ENCODE data around the gene CGREF1.

The CGREF1 gene, protein sequence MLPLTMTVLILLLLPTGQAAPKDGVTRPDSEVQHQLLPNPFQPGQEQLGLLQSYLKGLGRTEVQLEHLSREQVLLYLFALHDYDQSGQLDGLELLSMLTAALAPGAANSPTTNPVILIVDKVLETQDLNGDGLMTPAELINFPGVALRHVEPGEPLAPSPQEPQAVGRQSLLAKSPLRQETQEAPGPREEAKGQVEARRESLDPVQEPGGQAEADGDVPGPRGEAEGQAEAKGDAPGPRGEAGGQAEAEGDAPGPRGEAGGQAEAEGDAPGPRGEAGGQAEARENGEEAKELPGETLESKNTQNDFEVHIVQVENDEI

DNA sequence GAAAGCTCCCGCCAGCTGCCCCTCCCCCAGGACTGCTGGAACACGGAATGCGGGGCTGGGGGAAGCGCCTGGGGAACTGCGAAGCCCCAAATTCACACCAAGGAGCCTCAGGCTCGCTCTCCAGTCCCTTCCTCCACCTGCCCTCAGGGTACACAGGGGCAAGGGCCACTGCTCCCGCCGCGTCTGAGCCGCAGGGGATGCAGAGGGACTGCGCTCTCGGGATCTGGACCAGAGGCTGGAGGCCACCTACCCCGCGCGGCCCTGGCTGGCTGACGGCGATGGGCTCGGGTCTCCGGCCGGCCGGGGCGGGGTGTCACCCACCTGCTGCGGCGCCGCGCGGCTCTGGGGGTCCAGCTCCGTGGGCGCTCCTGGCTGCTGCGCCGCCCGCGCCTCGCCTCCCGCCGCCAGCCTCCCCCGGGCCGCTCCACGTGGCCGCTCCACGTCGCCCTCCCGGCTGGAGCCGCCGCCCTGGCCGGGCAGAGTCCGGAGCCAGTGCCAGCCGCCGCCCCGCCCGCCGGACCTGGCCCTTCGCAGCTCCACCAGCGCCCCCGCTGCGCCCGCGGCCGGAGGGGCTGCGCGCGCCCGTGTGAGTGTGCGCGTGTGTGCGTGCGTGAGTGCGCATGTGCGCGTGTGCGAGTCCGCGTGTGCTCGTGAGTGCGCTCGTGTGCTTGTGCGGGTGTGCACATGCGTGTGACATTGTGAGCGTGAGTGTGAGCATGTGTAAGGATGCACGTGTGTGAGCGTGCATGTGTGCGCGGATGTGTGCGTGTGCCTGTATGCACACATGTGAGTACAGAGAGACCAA is at the start of gene CGREF1:
TSS of gene CGREF1 (minus strand) at position 604 of the 805 bp plus-strand sequence. CDS start 14,762 bp downstream, outside the sequence.
- DNase-seq = no peak

- no peak for DNase-seq
These were observed 46.2 kb upstream of the CGREF1 start for GRCh38 chr2:27164960-27165763.

DNA sequence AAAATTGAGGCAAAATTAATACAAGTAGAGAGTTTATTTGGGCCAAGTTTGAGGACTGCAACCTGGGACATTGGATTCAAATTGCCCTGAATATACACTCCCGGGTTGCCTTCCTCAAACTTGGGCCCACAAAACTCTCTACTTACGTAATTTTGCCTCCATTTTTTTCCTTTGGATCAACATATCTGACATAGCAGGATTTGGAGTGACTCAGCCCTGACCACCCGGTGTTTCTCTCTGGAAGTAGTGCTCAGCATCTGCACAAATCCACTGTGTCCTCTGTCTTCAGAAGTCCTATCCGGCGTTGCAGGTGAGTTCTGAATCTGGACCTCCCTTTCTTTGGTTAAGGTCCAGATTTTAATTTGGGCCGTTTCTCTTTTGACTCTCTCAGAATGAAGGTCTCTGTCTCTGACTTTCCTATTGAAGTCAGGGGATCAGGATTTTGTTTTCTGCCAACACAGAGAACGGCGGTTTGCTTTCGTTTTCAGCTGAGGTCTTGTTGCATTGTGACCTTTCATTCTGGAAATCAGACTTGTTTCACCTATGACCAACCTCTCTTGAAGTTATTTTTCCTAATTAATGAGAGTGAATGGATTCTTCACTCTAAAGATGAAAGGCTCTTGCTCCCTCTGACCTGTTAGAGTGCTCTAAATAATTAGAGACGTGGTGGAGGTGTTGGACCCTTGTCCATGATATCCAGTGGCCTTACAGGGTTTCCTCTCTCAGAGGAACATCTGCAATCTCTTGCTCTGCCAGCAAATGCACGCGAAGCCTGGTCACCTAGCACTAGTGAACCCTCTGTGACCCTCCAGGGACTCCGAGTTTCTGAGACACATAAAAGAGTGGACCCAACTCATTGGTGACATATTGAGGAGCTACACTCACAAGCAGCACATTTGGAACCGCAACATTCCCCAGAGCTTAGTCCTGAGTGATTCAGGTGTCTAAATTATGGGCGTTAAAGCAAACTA is 43.5 kb upstream of the CGREF1 start:
- no peak for DNase-seq

DNA sequence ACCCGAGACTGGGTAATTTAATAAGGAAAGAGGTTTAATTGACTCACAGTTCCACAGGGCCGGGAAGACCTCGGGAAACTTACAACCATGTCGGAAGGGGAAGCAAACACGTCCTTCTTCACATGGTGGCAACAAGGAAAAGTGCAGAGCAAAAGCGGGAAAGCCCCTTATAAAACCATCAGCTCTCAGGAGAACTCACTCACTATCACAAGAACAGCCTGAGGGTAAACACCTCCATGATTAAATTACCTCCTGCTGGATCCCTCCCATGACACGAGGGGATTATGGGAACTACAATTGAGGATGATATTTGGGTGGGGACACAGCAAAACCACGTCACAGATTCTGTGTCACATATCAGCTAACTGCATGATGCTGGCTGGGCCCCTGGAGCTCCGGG is 41.3 kb upstream of the CGREF1 start:
- no peak for DNase-seq

GRCh38 chr2:27159271-27159670 is 40.3 kb upstream of the CGREF1 start:
- no peak for DNase-seq

DNA sequence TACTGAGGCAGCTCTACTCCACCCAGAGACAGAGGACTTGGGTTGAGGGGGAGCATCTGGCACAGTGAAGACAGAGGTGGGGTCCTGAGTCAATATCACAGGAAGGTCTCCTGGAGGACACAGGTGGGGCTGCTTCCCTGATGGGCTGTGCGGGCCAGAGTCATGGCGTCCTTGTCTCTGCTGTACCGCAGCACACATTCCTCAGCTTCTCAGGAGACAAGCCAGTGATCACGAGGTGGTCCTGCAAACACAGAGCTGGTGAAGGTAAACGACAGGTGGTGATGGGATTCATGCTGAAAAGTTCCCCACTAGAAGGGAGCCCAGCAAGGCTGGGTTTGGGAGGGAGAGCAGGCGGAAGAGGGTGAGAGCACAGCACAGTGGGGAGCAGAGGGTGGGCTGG is 39.5 kb upstream of the CGREF1 start:
- DNase-seq = no peak

- DNase-seq = no peak
These were observed 36.2 kb upstream of the CGREF1 start for GRCh38 chr2:27155069-27155520.

GRCh38 chr2:27154488-27154887 is 35.6 kb upstream of the CGREF1 start:
- DNase-seq = no peak

- DNase-seq = no peak
These were observed 34.0 kb upstream of the CGREF1 start for GRCh38 chr2:27152796-27153464.

DNA sequence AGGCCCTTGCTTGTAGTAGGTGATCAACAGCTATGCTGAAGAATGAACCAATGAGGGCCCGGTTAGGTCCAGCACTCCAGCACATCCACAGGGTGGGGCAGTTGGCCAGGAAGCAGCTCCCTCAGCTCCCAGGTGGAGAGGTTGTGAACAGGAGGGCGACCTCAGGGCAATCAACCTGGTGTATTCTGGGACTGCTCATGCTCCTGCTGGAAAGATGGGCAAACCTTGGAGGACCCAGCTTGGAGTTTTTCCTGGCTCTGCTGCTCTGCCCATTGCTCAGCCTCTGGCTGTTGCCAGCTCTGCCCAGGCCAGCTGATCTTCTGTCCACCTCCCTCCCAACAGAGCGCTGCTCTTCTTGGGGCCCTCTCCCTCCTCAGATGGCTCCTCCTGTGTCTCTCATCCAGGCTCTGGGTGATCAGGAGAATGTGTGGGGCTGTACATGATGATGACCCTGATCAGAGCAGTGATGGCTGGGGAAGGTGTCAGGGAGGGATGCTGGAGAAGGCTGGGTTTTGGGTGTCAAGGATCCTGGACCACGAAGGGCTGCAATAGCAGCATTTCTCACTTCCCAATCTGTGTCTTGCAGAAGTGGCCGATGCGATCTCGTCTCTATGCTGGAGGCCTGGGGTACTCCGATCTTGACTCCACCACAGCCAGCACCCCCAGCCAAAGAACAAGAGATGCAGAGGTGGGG is 33.3 kb upstream of the CGREF1 start:
- DNase-seq = no peak

DNA sequence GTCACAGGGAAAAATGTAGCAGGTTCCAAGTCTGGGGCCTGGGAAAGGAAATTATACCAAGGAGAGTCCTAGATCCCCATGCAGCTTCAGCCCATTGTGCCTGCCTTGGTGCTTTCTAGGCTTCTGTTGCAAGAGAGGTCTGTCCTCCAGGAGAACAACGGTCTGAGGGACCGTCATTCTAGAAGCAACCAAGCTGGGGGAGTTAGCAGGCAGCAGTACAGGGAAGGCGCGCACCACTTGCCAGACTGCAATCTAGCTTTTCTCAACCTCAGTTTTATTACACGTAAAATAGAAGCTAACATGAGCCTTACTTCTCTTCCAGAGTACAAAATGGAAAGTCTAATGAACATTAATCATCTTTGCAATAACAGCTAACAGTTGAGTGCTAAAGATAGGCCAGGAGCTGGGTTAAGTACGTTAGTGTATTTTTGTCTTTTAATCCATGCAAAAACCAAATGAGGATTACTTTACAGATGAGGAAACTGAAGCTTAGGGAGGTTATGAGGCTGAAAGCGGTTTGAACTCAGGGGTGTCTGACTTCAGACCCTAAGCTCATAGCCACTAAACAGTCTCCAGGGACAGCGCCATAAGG is 31.8 kb upstream of the CGREF1 start:
- no peak for DNase-seq

DNA sequence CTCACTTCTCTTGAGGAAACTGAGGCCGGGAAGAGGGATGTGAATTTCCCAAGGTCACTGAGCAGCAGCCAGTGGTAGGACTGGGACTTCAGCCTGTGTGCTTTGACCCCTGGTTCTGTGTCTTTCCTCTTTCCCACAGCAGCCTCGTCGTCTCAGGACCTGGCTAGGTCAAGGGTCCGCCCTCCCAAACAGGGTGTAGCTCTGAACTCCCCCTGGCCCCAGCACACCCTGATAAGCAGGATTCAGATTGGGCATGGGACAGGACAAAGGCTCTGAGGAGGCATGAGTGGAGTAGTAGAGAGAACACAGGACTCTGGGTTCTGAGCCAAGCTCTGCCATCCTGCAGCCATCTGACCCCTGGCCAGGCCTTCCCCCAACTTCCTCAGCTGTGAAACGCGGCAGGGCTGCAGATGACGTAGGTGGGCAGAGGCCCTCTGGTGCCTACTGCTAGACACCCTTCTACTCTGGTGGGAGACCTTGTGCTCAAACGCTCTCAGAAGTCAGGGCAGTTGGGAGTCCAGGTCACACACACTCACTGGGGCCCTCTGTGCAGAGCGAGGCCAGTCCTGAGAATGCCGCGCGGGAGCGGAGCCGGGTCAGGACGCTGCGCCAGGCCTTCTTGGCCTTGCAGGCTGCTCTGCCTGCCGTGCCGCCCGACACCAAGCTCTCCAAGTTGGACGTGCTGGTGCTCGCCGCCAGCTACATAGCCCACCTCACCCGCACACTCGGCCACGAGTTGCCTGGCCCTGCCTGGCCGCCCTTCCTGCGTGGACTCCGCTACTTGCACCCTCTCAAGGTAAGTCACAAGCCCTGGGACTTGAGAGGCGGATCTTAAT is 30.9 kb upstream of the CGREF1 start:
- DNase-seq = no peak

DNA sequence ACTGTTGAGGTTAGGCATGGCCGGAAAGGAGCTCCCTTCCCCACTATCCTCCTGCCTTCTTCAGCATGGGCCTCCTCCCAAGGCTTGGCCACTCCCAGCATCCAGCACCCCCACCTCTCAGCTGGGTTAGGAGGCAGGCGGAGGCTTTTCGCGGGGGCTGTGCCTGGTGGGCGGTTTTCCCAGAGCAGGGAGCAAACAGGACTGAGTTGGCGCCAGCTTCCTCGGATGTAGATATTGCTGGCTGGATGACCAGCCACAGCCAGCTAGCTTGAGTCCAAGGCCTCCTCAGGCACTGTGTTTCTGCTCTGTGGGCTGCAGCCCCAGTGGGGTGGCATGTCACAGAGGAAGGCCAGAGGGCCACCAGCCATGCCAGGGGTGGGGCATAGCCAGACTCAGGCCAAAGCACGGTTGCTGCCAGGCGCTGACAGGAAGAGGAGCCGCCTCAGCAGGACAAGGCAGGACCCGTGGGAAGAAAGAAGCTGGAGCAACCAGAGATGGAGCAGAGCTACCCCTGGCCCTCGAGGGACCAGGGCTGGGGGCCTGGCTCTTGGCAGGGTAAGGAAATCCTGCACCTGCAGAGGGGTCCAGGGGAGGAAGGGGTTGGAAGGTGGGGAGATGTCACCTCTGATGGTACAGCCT is 30.0 kb upstream of the CGREF1 start, which contains the start of gene TCF23:
TSS of gene TCF23 (plus strand) at position 204 of the 639 bp plus-strand sequence. CDS start at position 334, 130 bp downstream.
- no peak for DNase-seq

- no peak for DNase-seq
These were observed 29.0 kb upstream of the CGREF1 start for GRCh38 chr2:27147935-27148334.

- no peak for DNase-seq
These were observed 26.8 kb upstream of the CGREF1 start for GRCh38 chr2:27145682-27146081.

- no peak for DNase-seq
These were observed 24.4 kb upstream of the CGREF1 start for GRCh38 chr2:27143285-27143684.

DNA sequence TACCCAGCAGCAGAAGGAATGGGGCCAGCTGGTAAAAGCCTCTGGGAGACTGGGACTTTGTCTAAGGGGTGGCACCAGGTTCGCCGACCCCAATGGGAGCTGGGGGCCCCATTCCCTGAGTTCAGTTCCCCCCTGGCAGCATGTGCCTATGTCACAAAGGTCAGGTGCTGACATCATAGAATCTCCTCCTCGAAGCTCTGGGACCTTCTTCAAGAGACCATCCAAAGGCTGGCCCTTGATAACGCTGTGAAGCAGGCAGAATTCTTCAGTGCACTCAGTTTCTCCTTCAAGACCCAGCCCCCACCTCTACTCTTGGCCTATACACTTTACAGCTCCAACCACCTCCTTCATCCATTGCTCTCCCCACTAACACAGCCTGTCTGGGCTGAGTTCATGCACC is 20.4 kb upstream of the CGREF1 start, which contains the start of gene PRR30:
TSS of gene PRR30 (minus strand) at position 101 of the 400 bp plus-strand sequence. CDS start 1,081 bp downstream, outside the sequence.
- DNase-seq = no peak

DNA sequence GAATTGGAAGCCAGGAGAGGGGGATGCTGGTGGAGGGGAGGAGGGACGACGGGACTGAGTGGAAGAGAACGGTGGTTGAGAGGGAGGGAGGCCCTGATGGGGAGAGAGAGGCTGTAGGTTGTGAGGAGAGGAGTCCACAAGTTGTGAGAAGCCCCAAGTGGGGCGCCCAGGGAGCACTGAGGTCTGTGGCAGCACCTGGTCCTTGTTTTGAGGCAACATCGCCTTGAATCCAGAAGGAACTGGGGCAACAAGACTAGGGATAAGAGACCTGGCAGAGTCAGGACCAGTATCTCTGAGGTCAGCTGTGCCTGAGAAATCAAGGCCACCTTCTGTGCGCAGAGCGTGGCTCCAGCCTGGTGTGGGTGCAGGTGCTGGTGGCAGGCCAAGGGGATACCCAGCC is 19.2 kb upstream of the CGREF1 start:
- no peak for DNase-seq

Data from NCI-H1694 (cell line).